ENCODE measurements around the gene IPCEF1. TPM values are rescaled to one million over a fixed set of nuclear protein-coding genes. Genes with fewer than 3 reads are reported as not detected.

The IPCEF1 gene
- total RNA-seq, 3 donors from 2014 or later, result 1.8 to 3.4 (median 2.3) TPM

DNA sequence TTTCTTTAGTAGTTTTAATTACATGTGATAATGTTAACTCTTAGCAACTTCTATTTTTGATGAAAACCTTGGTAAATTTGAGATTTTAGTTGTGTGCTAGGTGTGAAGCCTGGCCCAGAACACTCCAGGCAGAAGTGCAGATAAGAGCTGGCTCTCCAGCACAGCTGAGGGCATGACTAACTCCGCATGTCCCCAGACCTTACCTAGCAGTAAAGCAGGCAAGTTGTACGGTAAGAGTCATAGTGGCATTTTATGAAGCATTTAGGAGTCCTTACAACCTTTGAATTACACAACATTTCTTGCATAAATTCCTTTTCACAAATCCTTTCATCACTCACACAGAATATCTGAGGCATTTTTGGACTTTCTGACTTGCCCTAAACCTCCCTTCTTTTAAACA is 250.4 kb downstream of the IPCEF1 start:
- no peaks in the 10 kb centered on the region for H3K4me1 ChIP-seq (ENCODE audit: low read depth)
- no peaks in the 10 kb centered on the region for H3K9me3 ChIP-seq
- no peak for ATAC-seq
- TF ChIP-seq CTCF (IDR thresholded peaks at IDR 0.05), result no peak
- no peaks in the 10 kb centered on the region for H3K36me3 ChIP-seq (ENCODE audit: low read depth)
- no peak for DNase-seq
- intact Hi-C loops (cut with DNase I, micrococcal nuclease), result no loop called here
- no peak overlapping the region for H3K4me3 ChIP-seq

Other genes starting within 250 kb of the IPCEF1 start
- 10 to 100 TPM; 16.5 to 39.0 (median 33.6) TPM for gene CNKSR3, start 153.9 kb upstream of the IPCEF1 start, total RNA-seq